DOHH2 (cell line): ENCODE data around the gene LAGE3.

Experiments used
- H3F3A ChIP-seq: fragments of 200-600 bp; sonication (generic), shearing (Covaris generic); 2 replicates; pipeline ENCODE4 v1.6.0; 2016; ENCODE audit warnings: antibody characterized with exemption, mild to moderate bottlenecking; ENCODE audit not compliant: control insufficient read depth, insufficient read depth
- H3K27ac ChIP-seq: fragments of 200-600 bp; sonication (generic); 2 replicates; pipeline ENCODE4 v1.5.1; 2014; ENCODE audit warnings: low read depth, mild to moderate bottlenecking, low read length, moderate library complexity
- H3K27me3 ChIP-seq: fragments of 200-600 bp; sonication (generic); 2 replicates; pipeline ENCODE4 v1.6.1; 2014; ENCODE audit warnings: mild to moderate bottlenecking, low read length, mixed read lengths; ENCODE audit not compliant: control insufficient read depth
- H3K36me3 ChIP-seq: fragments of 200-600 bp; sonication (generic); 2 replicates; pipeline ENCODE4 v1.6.1; 2014; ENCODE audit warnings: mild to moderate bottlenecking, low read length, moderate library complexity, mixed read lengths; ENCODE audit not compliant: control insufficient read depth
- H3K4me1 ChIP-seq: fragments of 200-600 bp; sonication (generic); 2 replicates; pipeline ENCODE4 v1.6.1; 2014; ENCODE audit warnings: mild to moderate bottlenecking, low read length, mixed read lengths; ENCODE audit not compliant: control insufficient read depth
- H3K4me2 ChIP-seq: fragments of 200-600 bp; sonication (generic); 2 replicates; pipeline ENCODE4 v1.6.0; 2014; ENCODE audit warnings: mild to moderate bottlenecking, low read length, moderate library complexity
- H3K4me3 ChIP-seq: fragments of 200-600 bp; sonication (generic); 2 replicates; pipeline ENCODE4 v1.5.1; 2014; ENCODE audit warnings: mild to moderate bottlenecking, low read length, mixed read lengths
- H3K79me2 ChIP-seq: fragments of 200-600 bp; sonication (generic); 2 replicates; pipeline ENCODE4 v1.6.1; 2014; ENCODE audit warnings: mild to moderate bottlenecking, low read length, mixed read lengths; ENCODE audit not compliant: control insufficient read depth
- H3K9me2 ChIP-seq: fragments of 200-600 bp; sonication (generic); replicated peaks from 2 replicates; pipeline ENCODE4 v1.6.1; 2014; ENCODE audit warnings: mild to moderate bottlenecking, low read length, mixed read lengths; ENCODE audit not compliant: control insufficient read depth
- H3K9me3 ChIP-seq: fragments of 200-600 bp; sonication (generic); 2 replicates; pipeline ENCODE4 v1.6.1; 2014; ENCODE audit warnings: antibody characterized with exemption, low read length, mixed read lengths; ENCODE audit not compliant: control insufficient read depth, insufficient read depth
- H4K20me1 ChIP-seq: fragments of 200-600 bp; sonication (generic); 2 replicates; pipeline ENCODE4 v1.6.0; 2014; ENCODE audit warnings: low read depth, mild to moderate bottlenecking, antibody characterized with exemption, low read length, moderate library complexity; ENCODE audit not compliant: control insufficient read depth, insufficient read depth
- EZH2phosphoT487 ChIP-seq: fragments of 200-600 bp; sonication (generic); IDR thresholded peaks from 2 replicates; pipeline ENCODE4 v1.6.1; 2017; ENCODE audit warnings: borderline replicate concordance, mild to moderate bottlenecking, antibody characterized with exemption, low read length, moderate library complexity, mixed read lengths
- TF ChIP-seq, protein P1 (sequence below): fragments of 200-600 bp; sonication (generic); IDR thresholded peaks from one replicate; pipeline ENCODE4 v1.5.1; 2014; ENCODE audit warnings: antibody characterized with exemption, mild to moderate bottlenecking, low read depth, low read length; ENCODE audit not compliant: poor library complexity, severe bottlenecking

LAGE3 gene

DNA sequence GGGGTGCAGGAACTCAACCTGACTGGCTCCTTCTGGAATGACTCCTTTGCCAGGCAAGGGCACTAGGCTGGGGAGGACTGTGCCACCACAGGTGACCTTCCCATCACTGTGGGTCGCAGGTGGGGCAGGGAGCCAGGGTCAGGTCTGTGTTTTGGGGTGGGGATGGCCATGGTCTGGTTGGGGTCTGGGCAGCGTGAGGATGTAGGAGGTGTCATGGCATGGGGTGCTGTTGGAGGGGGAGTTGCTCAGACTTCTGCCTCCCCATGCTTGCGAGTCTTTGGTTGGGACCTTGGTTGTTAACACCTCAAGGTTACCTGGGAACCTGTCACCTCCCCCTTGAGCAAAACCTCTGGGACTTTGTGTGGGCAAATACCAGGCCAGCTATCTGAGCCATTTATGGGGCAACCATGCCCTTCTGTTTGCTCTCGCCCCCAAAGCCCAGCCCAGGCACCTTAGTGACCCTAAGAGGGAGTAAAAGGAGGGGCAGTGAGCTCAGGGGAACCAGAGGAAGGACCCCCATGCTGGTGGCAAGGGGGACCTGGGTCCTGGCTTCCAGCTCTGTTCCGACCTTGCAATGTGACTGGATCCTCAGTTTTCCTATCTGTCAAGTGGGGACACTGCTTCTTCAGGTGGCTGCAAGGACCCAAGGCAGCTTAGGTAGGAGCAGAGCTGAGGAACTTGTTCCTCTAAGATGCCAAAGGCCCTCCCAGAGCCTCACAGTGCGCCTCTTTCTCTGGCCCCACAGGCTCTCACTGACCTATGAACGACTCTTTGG, 44.5 kb downstream of the LAGE3 start:
- Histone ChIP-seq H3K79me2 (peaks cover 32% of the 10 kb centered on the region), H3F3A (no peaks in the 10 kb centered on the region), H3K9me2 (no peaks in the 10 kb centered on the region), H3K27me3 (no peaks in the 10 kb centered on the region), H3K36me3 (peaks cover 4% of the 10 kb centered on the region; the same call in 1 of the 2 replicates), H3K4me1 (peaks cover 15% of the 10 kb centered on the region), H4K20me1 (no peaks in the 10 kb centered on the region), H3K27ac (no peak overlapping the region), H3K4me3 (no peak overlapping the region), H3K9me3 (no peaks in the 10 kb centered on the region), H3K4me2 (no peak overlapping the region)
- TF ChIP-seq EZH2phosphoT487: no peak
- TF ChIP-seq, protein P1, sequence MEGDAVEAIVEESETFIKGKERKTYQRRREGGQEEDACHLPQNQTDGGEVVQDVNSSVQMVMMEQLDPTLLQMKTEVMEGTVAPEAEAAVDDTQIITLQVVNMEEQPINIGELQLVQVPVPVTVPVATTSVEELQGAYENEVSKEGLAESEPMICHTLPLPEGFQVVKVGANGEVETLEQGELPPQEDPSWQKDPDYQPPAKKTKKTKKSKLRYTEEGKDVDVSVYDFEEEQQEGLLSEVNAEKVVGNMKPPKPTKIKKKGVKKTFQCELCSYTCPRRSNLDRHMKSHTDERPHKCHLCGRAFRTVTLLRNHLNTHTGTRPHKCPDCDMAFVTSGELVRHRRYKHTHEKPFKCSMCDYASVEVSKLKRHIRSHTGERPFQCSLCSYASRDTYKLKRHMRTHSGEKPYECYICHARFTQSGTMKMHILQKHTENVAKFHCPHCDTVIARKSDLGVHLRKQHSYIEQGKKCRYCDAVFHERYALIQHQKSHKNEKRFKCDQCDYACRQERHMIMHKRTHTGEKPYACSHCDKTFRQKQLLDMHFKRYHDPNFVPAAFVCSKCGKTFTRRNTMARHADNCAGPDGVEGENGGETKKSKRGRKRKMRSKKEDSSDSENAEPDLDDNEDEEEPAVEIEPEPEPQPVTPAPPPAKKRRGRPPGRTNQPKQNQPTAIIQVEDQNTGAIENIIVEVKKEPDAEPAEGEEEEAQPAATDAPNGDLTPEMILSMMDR: no peak

DNA sequence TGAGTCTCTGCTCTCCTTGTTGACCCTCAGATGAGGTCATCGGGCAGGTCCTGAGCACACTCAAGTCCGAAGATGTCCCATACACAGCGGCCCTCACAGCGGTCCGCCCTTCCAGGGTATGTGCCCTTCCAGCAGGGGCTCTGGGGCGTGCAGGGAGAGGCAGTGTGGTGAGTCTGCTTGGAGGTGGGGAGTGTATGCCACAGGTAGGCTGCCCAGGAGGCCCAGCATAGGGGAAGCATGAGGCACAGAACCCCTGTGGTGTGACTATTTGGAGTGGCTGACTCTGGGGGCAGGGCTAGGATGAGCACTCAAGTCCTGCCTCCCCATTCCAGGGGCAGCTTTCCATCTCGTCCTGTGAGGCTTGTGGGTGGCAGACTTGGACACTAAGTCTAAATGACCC, 45.5 kb downstream of the LAGE3 start:
- H3K4me2 ChIP-seq: no peak overlapping the region
- no peaks in the 10 kb centered on the region; the same call in 1 of the 2 replicates for H3K36me3 ChIP-seq
- H3K27me3 ChIP-seq: no peaks in the 10 kb centered on the region
- H3K79me2 ChIP-seq: peaks cover 36% of the 10 kb centered on the region
- no peak overlapping the region for H3K27ac ChIP-seq
- H4K20me1 ChIP-seq: no peaks in the 10 kb centered on the region
- H3K9me2 ChIP-seq: no peaks in the 10 kb centered on the region
- TF ChIP-seq, protein P1: no peak
- no peak for TF ChIP-seq EZH2phosphoT487
- no peaks in the 10 kb centered on the region for H3F3A ChIP-seq
- H3K4me3 ChIP-seq: no peak overlapping the region
- peaks cover 20% of the 10 kb centered on the region for H3K4me1 ChIP-seq
- H3K9me3 ChIP-seq: no peaks in the 10 kb centered on the region

DNA sequence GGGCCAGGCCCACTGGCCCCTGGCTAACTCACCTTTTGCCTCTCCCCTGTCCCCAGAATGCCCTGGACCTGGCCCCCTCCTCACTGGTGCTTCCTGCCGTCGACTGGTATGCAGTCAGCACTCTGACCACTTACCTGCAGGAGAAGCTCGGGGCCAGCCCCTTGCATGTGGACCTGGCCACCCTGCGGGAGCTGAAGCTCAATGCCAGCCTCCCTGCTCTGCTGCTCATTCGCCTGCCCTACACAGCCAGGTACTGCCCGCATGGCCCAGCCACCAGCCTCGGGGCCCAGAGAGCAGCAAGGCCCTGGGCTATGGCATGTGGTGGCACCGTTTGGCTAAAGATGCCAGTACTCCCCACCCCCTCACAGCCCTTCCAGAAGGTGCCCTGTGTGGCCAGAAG, 46.9 kb downstream of the LAGE3 start:
- no peak overlapping the region for H3K4me3 ChIP-seq
- peaks cover 20% of the 10 kb centered on the region for H3K4me1 ChIP-seq
- H3K27ac ChIP-seq: no peak overlapping the region
- H3K79me2 ChIP-seq: peaks cover 27% of the 10 kb centered on the region
- H3K9me3 ChIP-seq: no peaks in the 10 kb centered on the region
- no peaks in the 10 kb centered on the region for H3K27me3 ChIP-seq
- H3F3A ChIP-seq: no peaks in the 10 kb centered on the region
- no peaks in the 10 kb centered on the region for H3K9me2 ChIP-seq
- no peak for TF ChIP-seq EZH2phosphoT487
- TF ChIP-seq, protein P1: no peak
- no peaks in the 10 kb centered on the region; the same call in 1 of the 2 replicates for H3K36me3 ChIP-seq
- no peaks in the 10 kb centered on the region for H4K20me1 ChIP-seq
- H3K4me2 ChIP-seq: no peak overlapping the region
